ENCODE measurements around the gene NDUFB8. TPM values are rescaled to one million over a fixed set of nuclear protein-coding genes. Genes with fewer than 3 reads are reported as not detected.

NDUFB8 gene
- total and polyA plus RNA-seq, 2 donors (not counting 3 experiments of a cell fraction or from before 2014, with no cell fraction given): 193 to 526 TPM

GRCh38 chr10:100479037-100479436, 50.6 kb downstream of the NDUFB8 start:
- TF ChIP-seq POLR2A (IDR thresholded peaks at IDR 0.05; ENCODE audit: low read depth, low read length) (no peak), POLR2AphosphoS5 (IDR thresholded peaks at IDR 0.05; ENCODE audit: insufficient read depth, low read depth, low read length) (no peak), GATA2 (IDR thresholded peaks at IDR 0.05; ENCODE audit: insufficient read depth, insufficient read length, low read depth, low read length) (no peak), EZH2 (IDR thresholded peaks at IDR 0.05; ENCODE audit: borderline replicate concordance, low read depth, low read length, severe bottlenecking) (no peak), FOS (IDR thresholded peaks at IDR 0.05; ENCODE audit: borderline replicate concordance, insufficient read depth, low read length) (no peak)
- POLR2A ChIA-PET: no interaction called here
- dilution Hi-C loops (cut with MboI; ENCODE audit: extremely low pct_ligation_motif_present, low sequenced_read_pairs): no loop called here
- H3K4me2 ChIP-seq (ENCODE audit: insufficient read depth, low read length): no peak overlapping the region
- H3K79me2 ChIP-seq (ENCODE audit: control insufficient read depth, insufficient read depth, low read length): no peaks in the 10 kb centered on the region
- no TSS peak for BruUV-seq (replicated peaks)
- H3K36me3 ChIP-seq (ENCODE audit: control insufficient read depth in 2 of 2, extremely low read depth in 1 of 2, insufficient read depth in 2 of 2, low read length in 2 of 2): no peaks in the 10 kb centered on the region
- no peaks in the 10 kb centered on the region for H3K9me3 ChIP-seq (replicated peaks; ENCODE audit: control insufficient read depth, insufficient read depth, low read length)
- H4K20me1 ChIP-seq (replicated peaks; ENCODE audit: control insufficient read depth, extremely low read depth, insufficient read depth, low read length): no peaks in the 10 kb centered on the region
- H2AFZ ChIP-seq (ENCODE audit: low read depth, low read length): no peak overlapping the region
- peaks cover 34 to 38% of the 10 kb centered on the region in 2 experiments for H3K27me3 ChIP-seq (ENCODE audit: control insufficient read depth in 2 of 2, insufficient read depth in 2 of 2, low read length in 2 of 2)
- no peak for FAIRE-seq
- H3K4me1 ChIP-seq (ENCODE audit: control insufficient read depth, extremely low read depth, insufficient read depth, low read length): peaks cover 12% of the 10 kb centered on the region
- H3K9ac ChIP-seq (replicated peaks; ENCODE audit: extremely low read depth, insufficient read depth, low read length): no peak overlapping the region
- no peak overlapping the region for H3K27ac ChIP-seq (ENCODE audit: insufficient read depth, low read depth, low read length)
- no peak for DNase-seq (ENCODE audit: low read depth, low spot score)
- no peaks in the 10 kb centered on the region for H3K9me1 ChIP-seq (replicated peaks; ENCODE audit: control insufficient read depth, extremely low read depth, insufficient read depth, low read length)
- CTCF ChIA-PET: interaction anchor here (6.8 kb wide), 1 partner anchor 38 kb away, joined by 78 read pairs; no protein-coding TSS in a partner anchor
- intact Hi-C loops (cut with micrococcal nuclease): no loop called here
- no peak overlapping the region for H3K4me3 ChIP-seq (replicated peaks in 1 of 3; ENCODE audit: insufficient read depth in 1 of 3, low read depth in 1 of 3, low read length in 3 of 3)

- H3K79me2 ChIP-seq (ENCODE audit: control insufficient read depth, insufficient read depth, low read length): no peaks in the 10 kb centered on the region
- ChIA-PET POLR2A (no interaction called here), CTCF (no interaction called here)
- H2AFZ ChIP-seq (ENCODE audit: low read depth, low read length): no peak overlapping the region
- no peak overlapping the region for H3K4me3 ChIP-seq (replicated peaks in 1 of 3; ENCODE audit: insufficient read depth in 1 of 3, low read depth in 1 of 3, low read length in 3 of 3)
- peaks cover 12% of the 10 kb centered on the region for H3K4me1 ChIP-seq (ENCODE audit: control insufficient read depth, extremely low read depth, insufficient read depth, low read length)
- no peak for DNase-seq (ENCODE audit: low read depth, low spot score)
- H3K27ac ChIP-seq (ENCODE audit: insufficient read depth, low read depth, low read length): no peak overlapping the region
- no peak overlapping the region for H3K9ac ChIP-seq (replicated peaks; ENCODE audit: extremely low read depth, insufficient read depth, low read length)
- H4K20me1 ChIP-seq (replicated peaks; ENCODE audit: control insufficient read depth, extremely low read depth, insufficient read depth, low read length): no peaks in the 10 kb centered on the region
- dilution Hi-C loops (cut with MboI; ENCODE audit: extremely low pct_ligation_motif_present, low sequenced_read_pairs) (no loop called here), intact Hi-C loops (cut with micrococcal nuclease) (no loop called here)
- peaks cover 28 to 35% of the 10 kb centered on the region in 2 experiments for H3K27me3 ChIP-seq (ENCODE audit: control insufficient read depth in 2 of 2, insufficient read depth in 2 of 2, low read length in 2 of 2)
- no peak overlapping the region for H3K4me2 ChIP-seq (ENCODE audit: insufficient read depth, low read length)
- H3K9me1 ChIP-seq (replicated peaks; ENCODE audit: control insufficient read depth, extremely low read depth, insufficient read depth, low read length): no peaks in the 10 kb centered on the region
- TF ChIP-seq JUN (IDR thresholded peaks at IDR 0.05; ENCODE audit: borderline replicate concordance, insufficient read depth, insufficient read length, low read depth) (no peak), CTCF (IDR thresholded peaks at IDR 0.05; ENCODE audit: extremely low read depth in 1 of 2, insufficient read depth in 1 of 2, low read depth in 1 of 2, low read length in 2 of 2) (no peak), EZH2 (IDR thresholded peaks at IDR 0.05; ENCODE audit: borderline replicate concordance, low read depth, low read length, severe bottlenecking) (no peak), FOS (IDR thresholded peaks at IDR 0.05; ENCODE audit: borderline replicate concordance, insufficient read depth, low read length) (no peak), MYC (IDR thresholded peaks at IDR 0.05; ENCODE audit: low read depth, low read length) (no peak)
- H3K36me3 ChIP-seq (ENCODE audit: control insufficient read depth in 2 of 2, extremely low read depth in 1 of 2, insufficient read depth in 2 of 2, low read length in 2 of 2): no peaks in the 10 kb centered on the region
- no peak for FAIRE-seq
- no peaks in the 10 kb centered on the region for H3K9me3 ChIP-seq (replicated peaks; ENCODE audit: control insufficient read depth, insufficient read depth, low read length)
- no TSS peak for BruUV-seq (replicated peaks)
Measured at GRCh38 chr10:100477970-100478369, 51.7 kb downstream of the NDUFB8 start.
